K562 (cell line): ENCODE results near the gene LAMA3. TPM values are rescaled to one million over a fixed set of nuclear protein-coding genes. Genes with fewer than 3 reads are reported as not detected.

ENCODE experiments used
- CTBP1 ChIP-seq: fragments of 450-650 bp; IDR thresholded peaks from 2 replicates; pipeline ENCODE4 v1.6.1; 2016; ENCODE audit warnings: borderline replicate concordance
- FIP1L1 ChIP-seq: fragments of 200-400 bp; formaldehyde crosslinking; IDR thresholded peaks from 2 replicates; pipeline ENCODE4 v1.6.1; 2018; ENCODE audit warnings: mild to moderate bottlenecking, low read depth, low read length; ENCODE audit not compliant: poor library complexity, severe bottlenecking
- TRIM24 ChIP-seq, 2 experiments: fragments of 450-650 bp; IDR thresholded peaks; 2 replicates each; pipeline ENCODE4 v1.6.1; 2016
- YY1 ChIP-seq, 3 experiments: IDR thresholded peaks; 2 replicates each; pipeline ENCODE4 v1.6.1; 2011; ENCODE audit warnings: low read length in 2 of 3, mild to moderate bottlenecking in 2 of 3, moderate library complexity in 2 of 3, borderline replicate concordance in 1 of 3, control low read depth in 1 of 3, low read depth in 1 of 3; ENCODE audit not compliant: insufficient read depth in 3 of 3, insufficient replicate concordance in 2 of 3, control insufficient read depth in 1 of 3, insufficient read length in 1 of 3; ENCODE audit errors: extremely low read depth in 1 of 3
- polyA plus RNA-seq, 8 experiments: library from polyadenylated mRNA; depleted of rRNA in 4 of 8; stranded (reverse) in 5 of 8; unstranded in 3 of 8; fragments of >200 nt; fragmentation: Nextera tagmentation in 2 of 8; fragmentation: Illumina TruSeq in 1 of 8; extraction: Ambion mirVana in 2 of 8; extraction: Trizol in 1 of 8; gene quantifications; 2 replicates each; pipeline versions ENCODE4 v1.2.1 to v1.2.3, GENCODE V29; 2011 to 2014; ENCODE audit warnings: inconsistent platforms in 1 of 8, missing spikeins in 1 of 8
- total RNA-seq, 7 experiments: library from RNA; depleted of rRNA in 6 of 7; stranded (reverse); fragments of >200 nt in 6 of 7; fragmentation: Illumina TruSeq in 2 of 7; extraction: Trizol in 2 of 7; gene quantifications; 2 replicates each; pipeline versions ENCODE4 v1.2.1 to v1.2.3, GENCODE V29; 2011 to 2021; ENCODE audit warnings: low replicate concordance in 1 of 7
- TF ChIP-seq, protein P1 (sequence below): fragments of 200-600 bp; sonication (generic); IDR thresholded peaks from one replicate; pipeline ENCODE4 v1.6.1; 2012; ENCODE audit warnings: mild to moderate bottlenecking, low read depth, low read length, inconsistent platforms
- TF ChIP-seq, protein P2 (sequence below): fragments of 450-650 bp; formaldehyde crosslinking; IDR thresholded peaks from 2 replicates; pipeline ENCODE4 v1.4.0; 2022; ENCODE audit warnings: missing genetic modification characterization

The LAMA3 gene
- total and polyA plus RNA-seq, 9 of the 15 experiments (the other 6 are each of a cell fraction or from before 2014, with no cell fraction given), result 0.07 TPM; not detected in 8

DNA sequence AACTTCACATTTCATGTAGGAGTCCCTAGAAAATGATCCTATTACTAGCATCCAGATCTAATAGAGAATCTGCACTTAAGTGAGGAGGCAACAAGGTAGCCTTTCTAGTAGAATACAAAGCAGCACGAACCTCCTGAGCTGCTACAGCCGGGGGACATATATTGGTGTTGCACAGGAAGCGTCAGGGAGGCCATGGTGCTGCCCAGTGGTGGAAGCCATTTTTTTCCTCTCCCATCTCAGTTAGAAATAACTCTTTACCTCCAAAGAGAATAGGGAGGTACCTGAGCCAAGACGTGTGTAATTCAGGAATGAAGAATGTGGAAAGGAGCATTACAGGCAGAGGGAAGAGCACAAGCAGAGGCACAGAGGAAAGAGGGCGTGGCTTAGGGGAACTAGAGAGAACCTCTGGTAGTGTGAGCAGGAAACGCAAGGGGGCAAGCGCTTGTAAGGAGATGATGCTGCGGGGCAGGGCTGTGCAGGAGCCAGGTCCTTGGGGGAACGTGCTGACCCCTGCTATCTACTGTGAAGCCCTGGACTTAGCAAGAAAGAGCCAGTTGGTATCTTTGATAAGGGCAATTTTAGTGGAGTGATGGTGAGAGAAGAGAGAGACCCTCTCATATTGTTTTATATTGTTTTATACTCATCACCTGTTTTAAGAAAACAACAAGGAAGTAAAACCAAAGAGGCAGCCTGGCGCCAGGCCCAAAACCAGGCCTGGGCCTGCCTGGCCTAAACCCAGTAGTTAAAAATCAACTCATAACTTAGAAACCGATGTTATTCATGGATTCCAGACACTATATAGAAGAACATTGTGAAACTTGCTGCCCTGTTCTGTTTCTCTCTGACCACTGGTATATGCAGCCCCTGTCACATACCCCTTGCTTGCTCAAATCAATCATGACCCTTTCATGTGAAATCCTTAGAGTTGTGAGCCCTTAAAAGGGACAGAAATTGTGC, 275.3 kb downstream of the LAMA3 start (continued):
- TF ChIP-seq, protein P1, sequence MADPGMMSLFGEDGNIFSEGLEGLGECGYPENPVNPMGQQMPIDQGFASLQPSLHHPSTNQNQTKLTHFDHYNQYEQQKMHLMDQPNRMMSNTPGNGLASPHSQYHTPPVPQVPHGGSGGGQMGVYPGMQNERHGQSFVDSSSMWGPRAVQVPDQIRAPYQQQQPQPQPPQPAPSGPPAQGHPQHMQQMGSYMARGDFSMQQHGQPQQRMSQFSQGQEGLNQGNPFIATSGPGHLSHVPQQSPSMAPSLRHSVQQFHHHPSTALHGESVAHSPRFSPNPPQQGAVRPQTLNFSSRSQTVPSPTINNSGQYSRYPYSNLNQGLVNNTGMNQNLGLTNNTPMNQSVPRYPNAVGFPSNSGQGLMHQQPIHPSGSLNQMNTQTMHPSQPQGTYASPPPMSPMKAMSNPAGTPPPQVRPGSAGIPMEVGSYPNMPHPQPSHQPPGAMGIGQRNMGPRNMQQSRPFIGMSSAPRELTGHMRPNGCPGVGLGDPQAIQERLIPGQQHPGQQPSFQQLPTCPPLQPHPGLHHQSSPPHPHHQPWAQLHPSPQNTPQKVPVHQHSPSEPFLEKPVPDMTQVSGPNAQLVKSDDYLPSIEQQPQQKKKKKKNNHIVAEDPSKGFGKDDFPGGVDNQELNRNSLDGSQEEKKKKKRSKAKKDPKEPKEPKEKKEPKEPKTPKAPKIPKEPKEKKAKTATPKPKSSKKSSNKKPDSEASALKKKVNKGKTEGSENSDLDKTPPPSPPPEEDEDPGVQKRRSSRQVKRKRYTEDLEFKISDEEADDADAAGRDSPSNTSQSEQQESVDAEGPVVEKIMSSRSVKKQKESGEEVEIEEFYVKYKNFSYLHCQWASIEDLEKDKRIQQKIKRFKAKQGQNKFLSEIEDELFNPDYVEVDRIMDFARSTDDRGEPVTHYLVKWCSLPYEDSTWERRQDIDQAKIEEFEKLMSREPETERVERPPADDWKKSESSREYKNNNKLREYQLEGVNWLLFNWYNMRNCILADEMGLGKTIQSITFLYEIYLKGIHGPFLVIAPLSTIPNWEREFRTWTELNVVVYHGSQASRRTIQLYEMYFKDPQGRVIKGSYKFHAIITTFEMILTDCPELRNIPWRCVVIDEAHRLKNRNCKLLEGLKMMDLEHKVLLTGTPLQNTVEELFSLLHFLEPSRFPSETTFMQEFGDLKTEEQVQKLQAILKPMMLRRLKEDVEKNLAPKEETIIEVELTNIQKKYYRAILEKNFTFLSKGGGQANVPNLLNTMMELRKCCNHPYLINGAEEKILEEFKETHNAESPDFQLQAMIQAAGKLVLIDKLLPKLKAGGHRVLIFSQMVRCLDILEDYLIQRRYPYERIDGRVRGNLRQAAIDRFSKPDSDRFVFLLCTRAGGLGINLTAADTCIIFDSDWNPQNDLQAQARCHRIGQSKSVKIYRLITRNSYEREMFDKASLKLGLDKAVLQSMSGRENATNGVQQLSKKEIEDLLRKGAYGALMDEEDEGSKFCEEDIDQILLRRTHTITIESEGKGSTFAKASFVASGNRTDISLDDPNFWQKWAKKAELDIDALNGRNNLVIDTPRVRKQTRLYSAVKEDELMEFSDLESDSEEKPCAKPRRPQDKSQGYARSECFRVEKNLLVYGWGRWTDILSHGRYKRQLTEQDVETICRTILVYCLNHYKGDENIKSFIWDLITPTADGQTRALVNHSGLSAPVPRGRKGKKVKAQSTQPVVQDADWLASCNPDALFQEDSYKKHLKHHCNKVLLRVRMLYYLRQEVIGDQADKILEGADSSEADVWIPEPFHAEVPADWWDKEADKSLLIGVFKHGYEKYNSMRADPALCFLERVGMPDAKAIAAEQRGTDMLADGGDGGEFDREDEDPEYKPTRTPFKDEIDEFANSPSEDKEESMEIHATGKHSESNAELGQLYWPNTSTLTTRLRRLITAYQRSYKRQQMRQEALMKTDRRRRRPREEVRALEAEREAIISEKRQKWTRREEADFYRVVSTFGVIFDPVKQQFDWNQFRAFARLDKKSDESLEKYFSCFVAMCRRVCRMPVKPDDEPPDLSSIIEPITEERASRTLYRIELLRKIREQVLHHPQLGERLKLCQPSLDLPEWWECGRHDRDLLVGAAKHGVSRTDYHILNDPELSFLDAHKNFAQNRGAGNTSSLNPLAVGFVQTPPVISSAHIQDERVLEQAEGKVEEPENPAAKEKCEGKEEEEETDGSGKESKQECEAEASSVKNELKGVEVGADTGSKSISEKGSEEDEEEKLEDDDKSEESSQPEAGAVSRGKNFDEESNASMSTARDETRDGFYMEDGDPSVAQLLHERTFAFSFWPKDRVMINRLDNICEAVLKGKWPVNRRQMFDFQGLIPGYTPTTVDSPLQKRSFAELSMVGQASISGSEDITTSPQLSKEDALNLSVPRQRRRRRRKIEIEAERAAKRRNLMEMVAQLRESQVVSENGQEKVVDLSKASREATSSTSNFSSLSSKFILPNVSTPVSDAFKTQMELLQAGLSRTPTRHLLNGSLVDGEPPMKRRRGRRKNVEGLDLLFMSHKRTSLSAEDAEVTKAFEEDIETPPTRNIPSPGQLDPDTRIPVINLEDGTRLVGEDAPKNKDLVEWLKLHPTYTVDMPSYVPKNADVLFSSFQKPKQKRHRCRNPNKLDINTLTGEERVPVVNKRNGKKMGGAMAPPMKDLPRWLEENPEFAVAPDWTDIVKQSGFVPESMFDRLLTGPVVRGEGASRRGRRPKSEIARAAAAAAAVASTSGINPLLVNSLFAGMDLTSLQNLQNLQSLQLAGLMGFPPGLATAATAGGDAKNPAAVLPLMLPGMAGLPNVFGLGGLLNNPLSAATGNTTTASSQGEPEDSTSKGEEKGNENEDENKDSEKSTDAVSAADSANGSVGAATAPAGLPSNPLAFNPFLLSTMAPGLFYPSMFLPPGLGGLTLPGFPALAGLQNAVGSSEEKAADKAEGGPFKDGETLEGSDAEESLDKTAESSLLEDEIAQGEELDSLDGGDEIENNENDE, result no peak
- TF ChIP-seq FIP1L1 (no peak), CTBP1 (peak; percentile 31; the same call in 1 of the 2 replicates), TRIM24 (IDR thresholded peaks at IDR 0.05) (no peak), YY1 (IDR thresholded peaks at IDR 0.05; ENCODE audit: borderline replicate concordance in 1 of 3, control insufficient read depth in 1 of 3, extremely low read depth in 1 of 3, insufficient read depth in 3 of 3, insufficient read length in 1 of 3, insufficient replicate concordance in 2 of 3, low read depth in 1 of 3, low read length in 2 of 3) (peak; percentile 34 to 88 (median 65))
- TF ChIP-seq, protein P2, sequence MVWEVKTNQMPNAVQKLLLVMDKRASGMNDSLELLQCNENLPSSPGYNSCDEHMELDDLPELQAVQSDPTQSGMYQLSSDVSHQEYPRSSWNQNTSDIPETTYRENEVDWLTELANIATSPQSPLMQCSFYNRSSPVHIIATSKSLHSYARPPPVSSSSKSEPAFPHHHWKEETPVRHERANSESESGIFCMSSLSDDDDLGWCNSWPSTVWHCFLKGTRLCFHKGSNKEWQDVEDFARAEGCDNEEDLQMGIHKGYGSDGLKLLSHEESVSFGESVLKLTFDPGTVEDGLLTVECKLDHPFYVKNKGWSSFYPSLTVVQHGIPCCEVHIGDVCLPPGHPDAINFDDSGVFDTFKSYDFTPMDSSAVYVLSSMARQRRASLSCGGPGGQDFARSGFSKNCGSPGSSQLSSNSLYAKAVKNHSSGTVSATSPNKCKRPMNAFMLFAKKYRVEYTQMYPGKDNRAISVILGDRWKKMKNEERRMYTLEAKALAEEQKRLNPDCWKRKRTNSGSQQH (CRISPR knock-in tag), result no peak
